Superior temporal gyrus (tissue), 1 donor: ENCODE results near the gene OR2L2.
"Not testable (repeated sequence)": the region's sequence is repeated elsewhere in the genome, so short reads cannot be mapped to it uniquely, and the experiment has no call there.

Source experiments
- DNase-seq: peaks from one replicate; pipeline ENCODE4 v3.0.0-alpha.2; 2016; ENCODE audit errors: extremely low spot score

Gene OR2L2, protein sequence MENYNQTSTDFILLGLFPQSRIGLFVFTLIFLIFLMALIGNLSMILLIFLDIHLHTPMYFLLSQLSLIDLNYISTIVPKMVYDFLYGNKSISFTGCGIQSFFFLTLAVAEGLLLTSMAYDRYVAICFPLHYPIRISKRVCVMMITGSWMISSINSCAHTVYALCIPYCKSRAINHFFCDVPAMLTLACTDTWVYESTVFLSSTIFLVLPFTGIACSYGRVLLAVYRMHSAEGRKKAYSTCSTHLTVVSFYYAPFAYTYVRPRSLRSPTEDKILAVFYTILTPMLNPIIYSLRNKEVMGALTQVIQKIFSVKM

DNA sequence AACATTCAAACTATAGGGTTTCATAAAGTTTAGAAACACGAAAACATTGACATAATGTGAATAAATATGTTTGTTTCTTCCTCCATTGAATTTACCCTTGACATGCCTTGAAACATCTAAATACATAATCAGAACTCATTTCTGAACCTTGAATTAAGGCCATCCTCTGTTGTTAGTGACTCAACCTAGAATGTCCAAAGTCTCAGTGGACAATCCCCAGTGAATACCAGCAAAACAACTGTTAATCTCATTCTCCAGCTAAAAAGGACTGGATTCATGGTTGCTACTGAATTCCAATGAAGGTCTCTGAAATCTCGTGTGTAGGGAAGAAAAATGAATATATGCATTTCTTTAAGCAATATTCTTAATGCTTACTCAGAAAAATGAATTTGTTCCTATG is at the start of gene OR2L2:
TSS of gene OR2L2 (plus strand) at position 301 of the 400 bp plus-strand sequence. CDS start 8,198 bp downstream, outside the sequence.
- no peak for DNase-seq

DNA sequence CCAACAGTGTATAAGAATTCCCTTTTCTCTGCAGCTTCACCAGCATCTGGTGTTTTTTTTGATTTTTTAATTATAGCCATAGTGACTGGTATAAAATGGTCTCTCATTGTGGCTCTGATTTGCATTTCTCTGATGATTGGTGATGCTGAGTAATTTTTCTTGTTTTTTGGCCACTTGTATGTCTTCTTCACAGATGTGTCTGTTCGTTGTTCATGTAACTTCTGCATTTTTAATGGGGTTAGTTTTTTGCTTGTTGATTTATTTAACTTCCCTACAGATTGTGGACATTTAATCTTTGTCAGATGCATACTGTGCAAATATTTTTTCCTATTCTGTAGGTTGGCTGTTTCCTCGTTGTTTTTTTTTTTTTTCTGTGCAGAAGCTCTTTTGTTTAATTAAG is 36.9 kb upstream of the OR2L2 start:
- no peak for DNase-seq

DNA sequence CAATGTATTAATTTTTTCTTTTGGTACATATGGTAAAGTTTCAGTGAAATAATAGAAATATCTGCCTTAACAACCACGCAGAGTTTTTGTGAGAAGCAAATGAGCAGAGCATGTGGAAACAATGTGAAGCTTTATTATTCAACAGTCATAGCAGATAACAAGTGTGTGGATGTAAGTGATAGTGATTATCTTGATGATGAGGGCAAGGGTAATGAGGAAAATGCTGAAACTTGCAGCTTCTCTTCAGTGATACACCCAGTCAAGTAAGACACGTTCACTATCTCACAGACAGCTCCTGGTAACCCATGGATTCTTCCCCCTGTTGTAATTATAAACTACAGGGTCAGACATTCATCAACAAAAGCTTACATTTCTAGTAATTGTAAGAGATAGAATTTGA is 31.1 kb upstream of the OR2L2 start:
- no peak for DNase-seq

DNA sequence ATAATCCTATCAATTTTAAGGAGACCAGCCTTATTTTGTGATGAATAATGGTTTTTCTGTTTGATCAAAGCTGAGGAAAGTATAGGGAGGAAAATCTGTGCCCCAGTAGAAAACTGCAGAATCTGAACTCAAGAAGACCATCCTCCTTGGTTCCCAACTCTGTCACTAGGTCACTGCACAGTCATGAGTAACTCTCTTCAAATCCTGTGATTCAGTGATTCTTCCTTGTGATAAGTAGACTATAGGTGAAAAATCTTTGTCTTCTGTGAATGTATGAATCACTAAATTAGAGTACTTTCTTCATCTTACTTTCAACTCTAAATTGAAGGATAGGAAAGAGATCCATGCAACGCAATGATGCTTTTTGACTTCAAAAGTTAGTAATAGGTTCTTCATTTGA is 29.7 kb upstream of the OR2L2 start:
- no peak for DNase-seq

DNA sequence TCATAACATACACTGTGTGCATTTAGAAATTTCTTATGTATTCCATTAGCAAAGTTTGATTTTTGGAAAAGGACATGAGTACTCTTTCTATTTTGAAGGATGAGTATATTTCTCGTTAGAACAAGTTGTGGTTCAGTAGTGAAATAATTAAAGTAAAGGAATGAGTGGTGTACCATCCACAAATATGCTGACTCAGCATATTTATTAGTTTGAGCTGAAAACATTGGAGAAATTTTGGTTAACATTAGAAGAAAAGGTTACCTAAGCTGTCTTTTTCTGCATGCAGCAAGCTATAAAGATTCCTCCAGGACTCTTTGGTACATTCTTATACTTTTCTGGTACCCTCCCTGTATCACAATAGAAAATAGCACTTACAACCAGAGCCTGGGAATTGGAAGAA is 22.1 kb upstream of the OR2L2 start:
- DNase-seq: no peak

DNA sequence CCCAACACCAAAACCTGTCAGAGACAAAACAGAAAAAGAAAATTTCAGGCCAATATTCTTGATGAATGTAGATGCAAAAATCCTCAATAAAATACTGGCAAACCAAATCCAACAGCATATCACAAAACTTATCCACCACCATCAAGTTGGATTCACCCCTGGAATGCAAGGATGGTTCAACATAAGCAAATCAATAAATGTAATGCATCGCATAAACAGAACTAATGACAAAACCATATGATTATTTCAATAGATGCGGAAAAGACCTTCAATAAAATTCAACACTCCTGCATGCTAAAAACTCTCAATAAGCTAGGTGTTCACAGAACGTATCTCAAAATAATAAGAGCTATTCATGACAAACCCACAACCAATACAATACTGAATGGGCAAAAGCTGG is 20.2 kb upstream of the OR2L2 start:
- no peak for DNase-seq

DNA sequence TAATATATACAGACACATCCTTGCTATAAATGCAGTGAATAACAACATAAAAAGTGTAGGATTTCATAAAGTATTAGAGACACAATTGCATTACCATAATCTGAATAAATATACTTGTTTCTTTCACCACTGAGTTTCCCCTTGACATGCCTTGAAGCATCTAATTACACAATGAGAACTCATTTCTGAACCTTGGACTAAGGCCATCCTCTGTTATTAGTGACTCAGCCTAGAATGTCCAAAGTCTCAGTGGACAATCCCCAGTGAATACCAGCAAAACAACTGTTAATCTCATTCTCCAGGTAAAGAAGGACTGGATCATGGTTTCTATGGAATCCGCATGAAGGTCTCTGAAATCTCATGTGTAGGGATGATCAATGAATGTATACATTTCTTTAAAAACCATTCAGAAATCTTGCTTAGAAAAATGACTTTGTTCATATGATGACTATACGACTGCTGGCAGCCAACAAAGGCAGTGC is 16.6 kb upstream of the OR2L2 start, which contains the start of gene OR2L5:
TSS of gene OR2L5 (plus strand) at position 432 of the 482 bp plus-strand sequence. CDS start 8,288 bp downstream, outside the sequence.
- DNase-seq: no peak

DNA sequence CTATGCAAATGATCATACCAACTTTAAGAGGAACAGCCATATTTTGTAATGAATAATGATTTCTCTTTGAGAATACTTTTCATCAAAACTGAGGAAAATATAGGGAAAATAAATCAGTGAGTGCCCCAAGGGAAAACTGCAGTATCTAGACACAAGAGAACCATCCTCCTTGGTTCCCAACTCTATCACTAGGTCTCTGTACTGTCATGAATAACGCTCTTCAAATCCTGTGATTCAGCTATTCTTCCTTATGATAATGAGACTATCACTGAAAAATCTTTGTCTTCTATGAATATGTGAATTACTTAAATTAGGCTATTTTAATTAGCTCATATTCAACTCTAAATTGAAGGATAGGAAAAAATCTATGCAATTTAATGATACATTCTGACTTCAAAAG is 14.1 kb upstream of the OR2L2 start:
- DNase-seq: no peak

DNA sequence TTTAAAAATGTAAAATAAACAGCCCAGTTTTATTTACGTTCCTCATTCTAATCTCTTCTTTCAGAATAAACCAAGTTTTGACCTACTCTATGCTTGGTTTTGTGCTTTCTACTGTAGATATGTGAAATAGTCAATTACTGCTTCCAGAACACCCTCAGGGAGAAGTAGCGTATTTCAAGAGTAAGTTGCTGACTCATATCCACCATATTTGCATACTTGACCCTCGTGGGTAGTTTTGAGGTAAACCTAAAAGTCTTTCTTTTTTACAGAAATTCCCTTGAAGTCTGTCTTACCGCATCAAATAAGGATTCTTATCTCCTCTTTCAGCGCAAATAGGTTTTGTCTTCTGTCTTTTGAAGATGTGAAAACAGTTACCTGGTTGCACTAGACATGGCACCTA is 15.3 kb downstream of the OR2L2 start:
- DNase-seq: no peak

DNA sequence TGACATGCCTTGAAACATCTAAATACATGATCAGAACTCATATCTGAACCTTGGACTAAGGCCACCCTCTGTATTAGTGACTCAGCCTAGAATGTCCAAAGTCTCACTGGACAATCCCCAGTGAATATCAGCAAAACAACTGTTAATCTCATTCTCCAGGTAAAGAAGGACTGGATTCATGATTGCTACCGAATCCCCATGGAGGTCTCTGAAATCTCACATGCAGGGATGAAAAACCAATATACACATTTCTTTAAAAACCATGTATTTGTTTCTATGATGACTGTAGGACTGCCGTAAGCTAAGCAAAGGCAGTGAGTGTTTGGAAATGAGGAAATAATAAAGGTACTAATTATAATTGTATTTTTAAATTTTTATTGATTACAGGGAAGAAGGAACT is 16.7 kb downstream of the OR2L2 start, which contains the start of gene OR2L3:
TSS of gene OR2L3 (plus strand) at position 301 of the 400 bp plus-strand sequence. CDS start 13,846 bp downstream, outside the sequence.
- DNase-seq: no peak

DNA sequence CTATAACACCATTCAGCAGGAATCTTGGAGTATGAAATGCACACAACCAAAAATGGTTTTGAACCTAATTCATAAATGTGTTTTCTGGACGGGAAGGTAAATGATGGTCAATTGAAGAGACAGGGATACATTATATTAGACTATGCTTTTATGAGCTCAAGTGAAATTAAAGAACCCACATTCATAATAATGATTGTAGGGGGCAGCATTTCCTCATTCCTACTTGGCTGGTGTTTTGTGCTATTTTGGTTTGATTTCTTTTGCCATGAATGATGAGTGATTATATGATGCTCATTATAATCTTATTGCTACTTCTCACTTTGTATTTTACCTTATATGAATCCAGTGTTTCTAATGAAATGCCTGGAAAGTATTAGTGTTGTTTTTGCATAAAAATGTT is 17.1 kb downstream of the OR2L2 start:
- DNase-seq: no peak

DNA sequence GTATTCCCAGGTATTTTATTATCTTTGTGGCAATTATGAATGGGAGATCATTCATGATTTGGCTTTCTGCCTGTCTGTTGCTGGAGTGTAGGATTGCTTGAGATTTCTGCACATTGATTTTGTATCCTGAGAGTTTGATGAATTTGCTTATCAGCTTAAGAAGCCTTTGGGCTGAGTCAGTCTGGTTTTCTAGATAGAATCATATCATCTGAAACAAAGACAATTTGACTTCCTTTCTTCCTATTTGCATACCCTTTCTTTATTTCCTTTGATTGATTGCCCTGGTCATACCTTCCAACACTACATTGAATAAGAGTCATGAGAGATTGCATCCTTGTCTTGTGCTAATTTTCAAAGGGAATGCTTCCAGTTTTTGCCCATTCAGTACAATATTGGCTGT is 24.8 kb downstream of the OR2L2 start:
- DNase-seq: no peak

DNA sequence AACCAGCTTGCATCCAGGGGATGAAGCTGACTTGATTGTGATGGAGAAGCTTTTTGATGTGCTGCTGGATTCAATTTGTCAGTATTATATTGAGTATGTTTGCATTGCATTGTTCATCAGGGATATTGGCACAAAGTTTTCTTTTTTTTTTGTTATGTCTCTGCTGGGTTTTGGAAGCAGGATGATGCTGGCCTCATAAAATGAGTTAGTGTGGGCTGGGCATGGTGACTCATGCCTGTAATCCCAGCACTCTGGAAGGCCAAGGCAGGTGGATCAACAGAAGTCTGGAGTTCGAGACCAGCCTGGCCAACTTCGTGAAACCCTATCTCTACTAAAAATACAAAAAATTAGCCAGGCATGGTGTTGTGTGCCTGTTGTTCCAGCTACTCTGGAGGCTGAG is 25.4 kb downstream of the OR2L2 start:
- DNase-seq: no peak

DNA sequence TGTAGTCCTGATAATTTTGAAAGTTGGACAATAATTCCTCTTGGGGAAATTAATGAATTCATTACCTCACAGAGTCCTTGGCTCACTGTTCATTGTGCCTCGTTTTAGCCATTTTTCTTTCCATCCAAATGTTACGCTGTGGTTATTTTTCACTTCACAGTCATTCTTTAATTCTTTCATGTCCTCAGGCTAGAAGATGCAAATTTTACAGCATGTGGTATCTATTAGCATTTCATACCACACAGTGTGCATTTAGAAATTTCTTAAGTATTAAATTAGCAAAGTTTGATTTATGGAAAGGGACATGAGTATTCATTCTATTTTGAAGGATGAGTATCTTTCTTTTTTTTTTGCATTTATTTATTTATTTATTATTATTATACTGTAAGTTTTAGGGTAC is 35.2 kb downstream of the OR2L2 start:
- no peak for DNase-seq

DNA sequence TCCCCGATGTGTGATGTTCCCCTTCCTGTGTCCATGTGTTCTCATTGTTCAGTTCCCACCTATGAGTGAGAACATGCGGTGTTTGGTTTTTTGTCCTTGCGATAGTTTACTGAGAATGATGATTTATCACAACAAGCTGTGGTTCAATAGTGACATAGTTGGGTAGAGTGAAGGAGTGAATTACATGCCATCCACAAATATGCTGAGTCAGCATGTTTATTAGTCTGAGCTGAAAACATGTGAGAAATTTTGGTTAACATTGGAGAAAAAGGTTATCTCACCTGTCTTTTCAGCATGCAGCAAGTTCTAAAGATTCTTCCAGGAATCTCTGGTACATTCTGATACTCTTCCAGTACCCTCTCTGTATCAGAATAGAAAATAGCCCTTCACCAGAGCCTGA is 35.7 kb downstream of the OR2L2 start:
- no peak for DNase-seq

DNA sequence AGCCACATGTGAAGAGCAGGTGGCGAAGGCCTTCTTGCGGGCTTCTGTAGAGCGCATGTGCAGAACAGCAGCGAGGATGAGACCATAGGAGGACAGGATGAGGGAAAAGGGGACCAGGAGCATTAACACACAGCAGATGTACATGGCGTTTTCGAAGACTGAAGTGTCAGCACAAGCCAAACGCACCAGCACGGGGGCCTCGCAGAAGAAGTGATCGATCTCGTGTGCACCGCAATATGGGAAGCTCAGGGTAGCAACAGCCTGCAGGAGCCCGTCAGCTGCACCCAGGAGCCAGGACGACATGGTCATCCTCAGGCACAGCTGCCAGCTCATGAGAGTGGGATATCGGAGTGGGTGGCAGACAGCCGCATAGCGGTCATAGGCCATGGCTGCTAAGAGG is 54.0 kb downstream of the OR2L2 start:
- not testable (repeated sequence) for DNase-seq
